ENCODE measurements around the gene AHCYL2.
A peak's percentile ranks its signal among the peaks of the same experiment; 100 is the strongest.
"Not testable (repeated sequence)": the region's sequence is repeated elsewhere in the genome, so short reads cannot be mapped to it uniquely, and the experiment has no call there.

AHCYL2 gene

DNA sequence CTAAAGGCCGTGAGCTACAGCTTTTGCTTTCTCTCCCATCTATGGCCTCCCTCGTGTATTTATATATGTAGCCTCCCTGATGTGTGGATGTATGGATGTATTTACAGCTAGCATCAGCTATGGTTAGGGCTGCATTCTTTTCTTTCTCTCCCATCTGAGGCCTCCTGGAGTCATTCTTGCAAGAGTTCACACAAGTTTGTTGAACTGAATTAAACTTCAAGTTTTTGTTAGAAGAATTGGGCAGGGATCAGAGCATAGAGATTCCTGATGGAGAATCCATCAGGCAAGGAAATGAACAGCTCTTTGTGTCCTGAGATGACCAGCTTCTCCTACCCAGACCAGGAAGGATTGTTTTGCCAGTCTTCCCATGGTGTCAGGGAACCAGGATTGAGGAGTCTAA is 60.3 kb downstream of the AHCYL2 start:
- no peak for DNase-seq (ENCODE audit: low read depth, low spot score)

DNA sequence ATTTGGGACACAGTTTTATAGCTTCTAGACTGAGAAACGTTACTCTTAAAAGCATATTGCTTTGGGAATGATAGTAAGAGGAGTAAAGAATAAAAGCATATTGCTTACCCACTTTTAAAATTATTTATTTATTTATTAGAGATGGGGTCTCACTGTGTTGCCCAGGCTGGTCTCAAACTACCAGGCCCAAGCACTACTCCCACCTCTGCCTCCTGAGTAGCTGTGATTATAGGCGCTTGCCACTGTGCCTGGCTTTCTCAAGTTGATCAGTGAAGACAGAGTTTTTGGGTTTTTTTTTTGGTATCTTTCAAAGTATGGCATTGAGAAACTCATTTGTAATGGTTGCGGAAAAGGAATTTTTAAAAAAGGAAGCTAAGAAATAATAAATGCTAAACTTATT is 68.0 kb downstream of the AHCYL2 start:
- DNase-seq (ENCODE audit: low read depth, low spot score): no peak

DNA sequence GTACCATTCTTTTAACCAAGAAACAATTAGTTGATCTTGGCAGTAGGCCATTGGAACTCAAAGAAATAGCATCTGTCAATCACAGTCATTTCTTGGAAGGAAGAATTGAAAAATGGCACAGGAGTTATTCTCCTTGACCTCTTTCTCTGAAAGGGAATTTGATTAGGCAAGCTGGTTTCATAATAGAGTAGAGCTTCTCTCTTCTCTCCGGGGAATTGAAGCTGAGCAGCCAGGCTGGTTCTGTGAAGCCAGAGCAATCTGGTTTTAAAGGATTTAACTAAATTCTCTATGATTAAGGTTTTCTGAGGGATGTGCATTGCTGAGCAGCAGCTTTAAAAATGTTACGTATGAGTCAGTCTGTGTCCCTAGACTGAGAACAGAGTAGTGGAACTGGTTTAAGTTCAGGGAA is 70.2 kb downstream of the AHCYL2 start:
- DNase-seq (ENCODE audit: low read depth, low spot score): no peak

DNA sequence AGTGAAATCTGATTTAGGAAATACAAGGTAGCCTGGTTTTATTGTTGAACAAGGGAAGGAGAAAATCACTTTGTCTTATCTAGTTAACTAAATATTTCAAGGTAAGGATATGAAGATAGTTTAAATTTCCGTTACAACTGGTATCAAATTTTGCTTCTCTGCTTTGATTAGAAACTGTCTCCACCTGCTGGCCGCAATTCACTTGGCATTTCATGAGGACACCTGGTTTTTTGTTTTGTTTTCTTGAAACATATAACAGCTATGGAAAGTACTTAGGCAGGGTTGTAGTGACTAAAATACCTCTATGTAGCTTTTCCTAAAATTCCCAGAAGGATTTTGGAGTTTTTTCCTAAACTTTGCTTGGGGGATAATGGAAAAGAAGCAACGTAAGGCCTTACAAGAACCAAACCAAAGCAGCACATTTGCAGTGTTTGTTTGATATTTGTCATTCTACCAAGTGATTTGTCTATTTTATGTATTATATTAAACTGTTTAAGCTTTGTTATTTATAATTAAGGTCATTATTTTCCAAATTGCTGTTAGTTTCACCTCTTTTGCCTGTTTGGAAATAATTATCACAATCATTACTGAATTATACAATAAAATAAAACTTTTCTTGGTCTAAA is 73.6 kb downstream of the AHCYL2 start:
- peak; percentile 23 for DNase-seq (ENCODE audit: low read depth, low spot score)

DNA sequence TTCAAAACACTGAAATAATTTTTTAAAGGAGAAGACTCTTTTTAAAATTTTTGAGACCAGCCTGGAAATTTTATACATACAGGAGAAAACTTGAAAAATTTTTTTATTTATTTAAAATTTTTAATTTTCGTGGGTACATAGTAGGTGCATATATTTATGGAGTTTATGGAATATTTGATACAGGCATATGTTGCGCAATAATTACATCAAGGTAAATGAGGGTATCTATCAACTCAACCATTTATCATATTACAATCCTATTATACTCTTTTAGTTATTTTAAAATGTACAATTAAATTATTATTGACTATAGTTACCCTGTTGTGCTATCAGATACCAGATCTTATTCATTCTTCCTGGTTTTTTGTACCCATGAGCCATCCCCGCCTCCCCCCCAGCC is 75.1 kb downstream of the AHCYL2 start:
- no peak for DNase-seq (ENCODE audit: low read depth, low spot score)

DNA sequence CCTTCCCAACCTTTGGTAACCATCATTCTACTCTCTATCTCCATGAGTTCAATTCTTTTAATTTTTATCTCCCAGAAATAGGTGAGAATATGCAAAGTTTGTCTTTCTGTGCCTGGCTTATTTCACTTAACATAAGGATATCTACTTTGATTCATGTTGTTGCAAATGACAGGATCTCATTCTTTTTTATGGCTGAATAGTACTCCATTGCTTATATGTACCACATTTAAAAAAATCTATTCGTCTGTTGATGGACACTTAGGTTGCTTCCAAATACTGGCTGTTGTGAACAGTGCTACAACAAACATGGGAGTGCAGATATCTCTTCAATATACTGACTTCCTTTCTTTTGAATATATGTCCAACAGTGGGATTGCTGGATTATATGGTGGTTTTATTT is 75.5 kb downstream of the AHCYL2 start:
- DNase-seq (ENCODE audit: low read depth, low spot score): not testable (repeated sequence)

DNA sequence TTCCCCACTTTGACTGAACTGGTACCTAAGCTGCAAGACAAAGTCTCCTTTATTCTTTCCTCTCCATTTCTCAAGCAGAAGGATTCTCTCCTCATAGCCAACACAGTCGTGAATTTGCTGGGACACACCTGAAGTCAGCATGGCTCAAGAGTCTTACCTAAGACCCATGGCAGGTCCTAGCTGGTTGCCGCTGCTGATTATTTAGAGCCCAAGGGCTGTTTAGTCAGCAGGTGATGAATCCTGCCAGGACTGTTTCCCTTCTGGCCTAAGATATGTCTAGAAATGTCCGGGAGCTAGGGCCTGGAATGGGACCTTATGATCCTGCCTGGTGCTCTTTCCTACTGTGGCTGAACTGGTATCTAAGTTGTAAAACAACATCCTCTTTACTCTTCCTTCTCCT is 82.8 kb downstream of the AHCYL2 start:
- DNase-seq (ENCODE audit: low read depth, low spot score): no peak

DNA sequence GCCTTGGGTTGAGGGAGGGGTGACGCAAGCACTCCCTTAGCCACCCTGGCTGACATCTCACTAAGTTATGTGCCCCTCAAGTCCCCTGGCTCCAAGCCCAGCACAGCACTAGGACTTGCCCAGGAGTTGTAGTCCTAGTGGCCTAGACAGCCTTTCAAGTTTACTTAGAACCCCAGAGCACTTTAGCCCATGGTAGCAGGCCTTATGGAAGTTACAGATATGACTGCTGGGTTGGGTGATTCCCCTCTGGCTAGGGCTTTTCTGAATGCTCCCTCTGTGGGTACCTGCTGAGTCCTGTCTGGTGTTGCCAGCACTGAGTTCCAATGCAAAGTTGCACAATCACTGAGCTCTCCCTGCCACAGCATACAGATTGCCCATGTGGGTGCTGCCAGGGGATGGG is 83.2 kb downstream of the AHCYL2 start:
- DNase-seq (ENCODE audit: low read depth, low spot score): no peak

DNA sequence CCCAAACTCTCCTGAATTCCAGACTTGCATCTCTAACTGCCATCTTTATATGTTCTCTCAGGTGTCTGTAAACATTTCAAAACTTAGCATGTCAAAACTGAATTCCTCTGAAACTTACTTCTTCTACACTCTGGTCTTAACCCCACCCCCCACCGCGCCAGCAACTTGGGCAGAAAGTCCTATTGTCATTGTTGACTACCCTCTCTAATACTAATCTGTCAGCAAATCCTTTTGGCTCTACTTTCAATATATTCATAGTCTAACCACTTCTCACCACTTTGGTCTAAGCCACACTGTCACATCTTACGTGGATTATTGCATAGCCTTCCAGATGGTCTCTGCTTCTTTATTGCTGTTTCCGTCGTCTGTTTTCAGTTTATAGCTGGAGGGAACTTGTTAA is 86.6 kb downstream of the AHCYL2 start:
- no peak for DNase-seq (ENCODE audit: low read depth, low spot score)

DNA sequence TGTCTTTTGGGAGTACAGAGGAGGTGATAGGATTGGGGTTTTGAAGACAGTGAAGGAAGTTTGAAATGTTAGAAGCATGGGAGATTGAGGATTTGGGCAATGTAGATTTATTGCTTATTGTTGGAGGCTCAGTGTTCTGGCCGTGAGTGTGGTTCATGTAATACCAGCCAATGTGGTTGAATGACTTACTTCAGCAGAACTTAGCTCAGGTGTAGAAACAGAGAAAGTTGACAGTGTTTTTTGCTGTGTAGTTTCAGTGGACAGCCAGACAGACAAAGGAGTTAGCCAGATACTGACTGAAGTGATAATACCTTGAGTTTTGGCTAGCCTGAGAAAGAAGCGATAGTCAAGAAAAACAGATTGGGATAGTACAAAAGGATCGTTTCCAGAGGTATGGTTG is 88.5 kb downstream of the AHCYL2 start:
- DNase-seq (ENCODE audit: low read depth, low spot score): no peak

DNA sequence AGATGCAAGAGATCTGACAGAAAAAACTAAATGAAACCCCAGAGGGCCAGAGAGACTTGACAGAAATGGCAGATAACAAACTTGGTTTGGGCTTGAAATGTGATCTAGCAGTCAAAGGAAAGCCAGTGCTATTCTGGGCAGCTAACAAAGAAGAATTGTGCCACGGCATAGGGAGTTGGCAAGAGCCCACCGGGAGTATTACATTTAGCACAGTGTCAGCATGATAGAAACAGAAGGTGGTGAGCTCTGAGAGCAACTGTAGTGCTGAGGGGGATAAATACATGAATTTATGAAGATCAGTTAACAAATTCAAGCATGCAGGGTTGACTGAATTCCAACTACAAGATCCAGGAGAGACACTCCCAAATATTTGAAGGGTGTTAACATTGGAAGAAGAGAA is 91.1 kb downstream of the AHCYL2 start:
- no peak for DNase-seq (ENCODE audit: low read depth, low spot score)

DNA sequence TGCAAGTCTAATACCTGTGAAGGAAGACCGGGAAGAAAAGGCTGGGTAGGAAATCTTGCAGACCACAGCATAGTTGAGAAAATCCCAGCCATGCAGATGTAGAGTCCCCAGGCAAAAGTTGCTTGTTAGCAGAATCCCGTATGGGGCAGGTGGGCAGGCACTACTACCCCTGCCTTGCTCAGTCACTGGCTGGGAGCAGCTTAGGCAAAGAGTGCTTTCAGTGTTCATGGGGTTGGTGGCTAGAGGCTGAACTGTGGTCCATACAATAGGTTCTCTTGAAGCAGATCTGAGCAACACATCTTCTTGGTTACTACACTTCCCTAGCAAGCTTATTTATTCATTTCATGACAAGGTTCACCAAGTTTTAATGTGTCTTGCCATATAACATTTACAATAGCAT is 92.6 kb downstream of the AHCYL2 start:
- no peak for DNase-seq (ENCODE audit: low read depth, low spot score)

DNA sequence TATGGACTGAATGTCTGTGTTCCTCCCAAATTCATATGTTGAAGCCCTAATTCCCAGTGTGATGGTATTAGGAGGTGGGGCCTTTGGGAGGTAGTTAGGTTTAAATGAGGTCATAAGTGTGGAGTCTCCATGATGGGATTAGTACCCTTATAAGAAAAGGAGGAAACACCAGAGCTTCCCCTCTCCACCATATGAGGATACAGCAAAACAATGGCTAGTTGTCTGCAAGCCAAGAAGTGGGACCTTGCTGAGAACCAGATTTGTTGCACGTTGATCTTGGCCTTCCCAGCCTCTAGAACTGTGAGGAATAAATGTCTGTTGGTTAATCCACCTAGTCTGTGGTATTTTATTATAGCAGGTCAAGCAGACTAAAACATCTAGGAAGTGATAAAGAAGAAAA is 102.2 kb downstream of the AHCYL2 start:
- DNase-seq (ENCODE audit: low read depth, low spot score): no peak

DNA sequence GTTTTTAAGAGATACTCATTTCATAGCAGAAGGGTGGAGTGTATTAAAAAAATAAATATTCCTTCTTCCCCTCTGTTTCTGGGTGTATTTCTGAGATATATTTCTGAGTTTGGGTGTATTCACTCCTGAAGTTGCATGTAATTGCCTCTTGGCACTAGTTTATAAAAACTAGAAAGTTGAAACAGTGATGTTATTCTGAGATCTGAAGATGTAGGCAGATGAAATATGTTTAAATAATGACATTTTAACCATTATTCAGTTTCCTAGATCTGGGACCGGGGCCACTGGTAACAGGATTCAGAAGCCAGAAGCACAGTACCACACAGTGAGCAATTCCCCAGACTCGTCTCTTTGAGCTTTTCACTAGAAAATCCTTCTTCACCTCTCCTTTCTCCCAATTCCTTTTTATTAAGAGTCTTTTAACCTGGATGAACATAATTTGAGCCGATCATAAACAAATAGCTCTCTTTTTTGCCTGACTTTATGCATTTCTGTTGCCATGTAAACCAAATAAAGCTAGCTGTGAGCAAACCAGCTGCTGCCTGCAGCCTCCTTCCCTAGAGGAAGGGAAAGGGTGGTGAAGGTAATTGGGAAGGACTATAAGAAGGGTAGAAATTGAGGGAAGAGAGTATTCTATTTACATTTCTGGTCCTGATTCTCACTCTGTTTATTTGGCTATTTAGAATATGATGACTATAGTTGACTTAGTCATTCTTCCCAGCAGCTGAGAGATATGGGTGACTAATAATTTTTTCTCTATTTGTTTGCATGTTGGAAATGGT is 107.6 kb downstream of the AHCYL2 start:
- no peak for DNase-seq (ENCODE audit: low read depth, low spot score)

DNA sequence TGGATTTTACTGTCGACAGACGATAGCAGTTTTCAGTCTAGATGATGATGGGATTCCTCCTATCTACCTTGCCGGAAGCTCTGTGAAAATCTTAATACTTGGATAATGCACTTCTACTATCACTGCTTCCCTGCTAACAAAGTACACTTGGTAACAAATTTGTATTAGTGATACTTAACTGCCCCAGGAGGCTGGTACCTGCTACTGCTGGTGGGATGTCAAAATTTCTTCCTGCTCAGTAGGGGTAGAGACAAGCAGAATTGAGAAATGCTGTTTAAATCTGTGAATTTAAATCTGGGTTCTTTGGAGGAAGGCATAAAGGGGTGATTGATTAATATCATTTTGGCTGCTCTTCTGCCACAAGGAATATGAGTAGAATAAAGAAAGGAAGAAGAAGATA is 109.6 kb downstream of the AHCYL2 start:
- DNase-seq (ENCODE audit: low read depth, low spot score): no peak

DNA sequence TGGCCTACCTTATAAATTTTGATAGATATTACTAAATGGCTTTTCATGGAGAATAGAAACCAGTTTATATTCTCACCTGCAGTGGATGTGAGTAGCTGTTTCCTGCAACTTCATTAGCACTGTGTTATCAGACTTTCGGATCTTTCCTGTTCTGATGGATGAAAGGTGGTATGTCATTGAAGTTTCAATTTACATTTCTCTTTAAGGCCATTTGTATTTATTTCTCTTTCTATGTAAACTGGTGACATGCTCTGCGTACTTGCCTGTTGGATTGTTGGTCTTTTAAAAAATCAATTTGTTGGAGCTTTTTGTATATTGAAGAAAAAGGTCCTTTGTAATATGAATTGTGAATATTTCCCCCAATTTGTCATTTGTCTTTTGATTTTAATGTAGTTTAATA is 113.6 kb downstream of the AHCYL2 start:
- DNase-seq (ENCODE audit: low read depth, low spot score): no peak

DNA sequence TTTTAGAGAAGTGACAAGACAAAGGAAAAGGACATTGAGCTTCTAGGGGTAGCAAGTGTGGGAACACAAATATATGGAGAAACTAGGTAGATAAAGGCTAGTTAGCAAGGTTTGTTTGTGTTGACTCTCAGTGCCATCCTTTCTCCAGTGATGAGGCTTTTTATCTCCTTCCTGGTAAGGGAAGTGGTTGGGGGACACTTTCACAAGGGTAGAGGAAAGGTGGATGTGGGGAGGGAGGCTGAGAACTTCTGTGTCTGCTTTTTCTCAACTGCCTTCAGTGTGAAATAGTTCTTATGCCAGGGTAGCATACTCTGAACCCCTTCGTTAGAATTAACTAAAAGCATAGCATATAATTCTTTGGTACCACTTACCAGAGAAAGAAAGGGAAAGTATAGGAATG is 116.4 kb downstream of the AHCYL2 start:
- DNase-seq (ENCODE audit: low read depth, low spot score): no peak

DNA sequence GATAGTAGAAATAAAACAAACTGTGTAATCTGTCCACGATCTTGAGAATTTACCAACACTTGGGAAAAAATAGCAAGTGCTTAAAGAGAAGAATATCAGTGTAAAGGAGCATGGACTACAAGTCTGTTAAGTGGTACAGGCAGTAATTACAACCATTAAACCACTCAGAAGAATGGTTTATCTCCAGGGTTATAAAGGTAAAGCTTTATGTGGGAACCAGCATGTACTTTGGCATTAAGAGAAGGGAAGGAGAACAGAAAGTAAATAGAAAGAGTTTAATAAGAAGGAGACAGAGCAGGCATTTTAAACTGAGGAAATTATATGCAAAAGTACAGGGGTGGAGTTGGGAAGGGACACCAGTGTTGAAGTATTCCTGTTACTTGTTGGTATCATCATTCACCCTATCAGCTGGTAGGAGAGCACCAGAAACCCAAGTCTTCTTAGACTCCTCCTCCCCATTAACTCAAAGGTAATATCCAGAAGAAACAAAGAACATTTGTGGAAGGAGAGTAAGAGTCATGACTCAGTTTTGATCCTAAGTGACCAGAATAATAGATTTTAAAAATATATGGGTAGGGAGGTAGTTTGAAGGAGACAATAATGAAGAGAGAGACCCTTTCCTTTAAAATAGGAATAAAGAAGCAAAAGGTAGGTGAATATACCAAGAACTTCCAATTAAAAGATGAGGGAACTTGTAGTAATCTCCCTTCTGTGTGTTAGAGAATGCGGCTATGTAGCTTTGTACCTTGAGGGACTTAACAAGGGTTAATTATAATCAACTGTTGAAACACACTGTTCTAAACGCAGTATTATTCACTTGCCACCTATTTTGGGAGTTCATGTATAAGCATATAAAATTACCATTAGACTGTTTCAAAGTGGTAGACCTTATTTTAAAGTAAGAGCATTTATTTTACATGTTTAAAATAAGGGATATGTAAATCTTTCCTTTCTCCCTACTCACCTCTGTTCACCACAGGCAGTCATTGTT is 117.3 kb downstream of the AHCYL2 start:
- DNase-seq (ENCODE audit: low read depth, low spot score): no peak

DNA sequence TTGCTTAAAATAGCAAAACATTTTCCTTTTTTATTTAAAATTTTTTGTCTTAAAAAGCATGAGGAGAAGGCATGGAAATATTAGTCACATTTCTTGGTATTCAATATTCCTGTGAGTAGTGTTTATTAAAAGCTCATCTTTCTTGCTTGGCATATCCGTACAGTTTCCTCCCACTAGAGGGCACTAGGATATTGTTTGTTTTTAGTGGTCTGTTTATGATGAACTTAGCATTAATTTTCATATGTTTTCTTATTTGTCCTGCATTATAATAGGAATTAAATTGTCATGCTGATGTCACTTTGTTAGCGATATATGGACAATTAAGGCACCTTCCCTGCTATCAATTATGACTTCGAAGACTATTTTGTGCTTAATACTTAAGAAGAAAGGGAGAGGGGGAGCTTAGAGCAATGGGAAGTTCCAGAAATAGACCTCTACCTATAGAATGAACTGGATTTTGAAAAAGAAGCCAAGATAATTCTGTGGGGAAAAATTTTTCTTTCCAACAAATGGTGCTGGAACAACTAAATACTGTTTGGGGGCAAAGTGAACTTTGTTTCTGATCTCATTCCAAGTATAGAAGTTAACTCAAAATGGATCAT is 118.4 kb downstream of the AHCYL2 start:
- DNase-seq (ENCODE audit: low read depth, low spot score): no peak

DNA sequence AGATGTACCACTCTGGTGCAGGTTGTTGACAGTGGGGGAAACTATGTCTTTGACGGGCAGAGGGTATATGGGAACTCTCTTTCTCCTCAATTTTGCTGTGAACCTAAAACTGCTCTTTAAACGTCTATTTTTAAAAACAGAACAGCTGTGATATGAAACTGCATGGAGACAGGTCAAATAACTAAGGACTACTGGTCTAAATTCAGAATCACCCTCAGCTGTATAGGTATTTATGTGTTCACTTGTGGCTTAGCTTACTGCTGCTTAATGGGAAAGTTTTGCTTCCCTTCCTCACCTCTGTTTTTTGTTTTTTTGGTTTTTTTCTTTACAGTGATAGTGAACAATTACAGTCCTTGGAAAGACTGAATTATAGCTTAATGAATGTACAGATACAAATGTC is 122.5 kb downstream of the AHCYL2 start:
- DNase-seq (ENCODE audit: low read depth, low spot score): no peak

DNA sequence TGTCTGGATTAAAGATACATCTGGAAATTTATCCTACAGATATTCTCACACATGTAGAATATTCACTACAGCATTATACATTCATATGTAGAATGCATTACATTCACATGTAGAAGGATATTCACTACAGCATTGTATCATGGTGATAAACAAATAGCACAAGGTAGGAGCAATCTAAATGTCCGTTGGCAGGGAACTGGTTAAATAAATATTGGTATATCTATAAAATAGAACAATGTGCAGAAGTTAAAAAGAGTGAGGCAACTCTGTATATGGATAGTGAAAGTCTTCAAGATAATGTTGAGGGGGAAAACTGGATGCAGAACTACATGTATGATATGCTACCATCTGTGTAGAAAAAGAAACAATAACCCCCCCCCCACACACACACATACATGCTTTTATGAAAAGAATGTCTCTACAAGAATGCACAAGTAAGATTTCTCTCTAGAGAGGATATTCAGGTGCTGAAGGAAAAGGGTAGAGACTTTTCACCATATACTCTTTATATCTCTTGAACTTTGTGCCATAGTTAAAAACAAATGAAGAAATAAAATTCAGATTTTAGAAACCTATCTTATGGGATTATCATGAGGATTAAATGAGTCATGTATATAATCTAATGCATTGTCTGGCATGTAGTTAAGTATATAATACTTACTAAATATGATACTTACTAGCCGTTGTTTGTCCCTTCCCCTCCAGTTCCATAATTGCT is 123.4 kb downstream of the AHCYL2 start:
- DNase-seq (ENCODE audit: low read depth, low spot score): no peak

Measured in activated CD4-positive, CD25-positive, alpha-beta regulatory T cell treated with anti-CD3 and anti-CD28 coated beads, Interleukin-2, amount 50 U/mL, for 16 hours (primary cell).